ENCODE measurements around the gene SMIM26. TPM values are rescaled to one million over a fixed set of nuclear protein-coding genes. Genes with fewer than 3 reads are reported as not detected.
"Not testable (repeated sequence)": the region's sequence is repeated elsewhere in the genome, so short reads cannot be mapped to it uniquely, and the experiment has no call there.

Gene SMIM26, protein sequence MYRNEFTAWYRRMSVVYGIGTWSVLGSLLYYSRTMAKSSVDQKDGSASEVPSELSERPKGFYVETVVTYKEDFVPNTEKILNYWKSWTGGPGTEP
- total RNA-seq = 100 to 1,000 TPM in 6 of 9 donors, 10 to 100 TPM in 3; 80.1 to 224 (median 103) TPM
- 100 to 1,000 TPM; 190 to 274 TPM for polyA plus RNA-seq
- long read RNA-seq, donor 1, transcript SMIM26-202 (2 exons, 575 nt) = major isoform, 50 of 68 reads
- long read RNA-seq, donor 1, transcript SMIM26-201 (2 exons, 505 nt) = minor isoform, 18 of 68 reads
- long read RNA-seq, donor 1, partial matches to known transcripts = 0 of 68 reads
- long read RNA-seq, donor 1, other reads (novel, unspliced or antisense) = 0 of 68 reads
- long read RNA-seq, donor 2, transcript SMIM26-202 (2 exons, 575 nt) = major isoform, 24 of 31 reads
- long read RNA-seq, donor 2, transcript SMIM26-201 (2 exons, 505 nt) = minor isoform, 6 of 31 reads
- long read RNA-seq, donor 2, partial matches to known transcripts = 0 of 31 reads
- long read RNA-seq, donor 2, other reads (novel, unspliced or antisense) = 0 of 31 reads
- long read RNA-seq, donor 3, transcript SMIM26-202 (2 exons, 575 nt) = major isoform, 39 of 50 reads
- long read RNA-seq, donor 3, transcript SMIM26-201 (2 exons, 505 nt) = minor isoform, 11 of 50 reads
- long read RNA-seq, donor 3, partial matches to known transcripts = 0 of 50 reads
- long read RNA-seq, donor 3, other reads (novel, unspliced or antisense) = 0 of 50 reads

GRCh38 chr20:18566892-18567738, at the start of gene SMIM26:
Gene SMIM26 (plus strand): TSS chr20:18567432. CDS start chr20:18567479, 47 bp downstream.
- peak; percentile 98 to 100 (median 100) for ATAC-seq
- H3K36me3 ChIP-seq = peaks cover 0 to 39% (median 21%) of the 10 kb centered on the region in 9 donors
- H3K4me3 ChIP-seq = peak within 1 kb of the TSS; percentile 64 to 83 (median 74)
- peaks cover 0 to 31% (median 6%) of the 10 kb centered on the region in 12 donors for H3K4me1 ChIP-seq
- peak in 1 of 2 donors; percentile 60 for TF ChIP-seq POLR2A (IDR thresholded peaks at IDR 0.05)
- no peak for TF ChIP-seq CTCF (IDR thresholded peaks at IDR 0.05)
- H3K27ac ChIP-seq = peak within 1 kb of the TSS; percentile 63 to 93 (median 83)
- peak; percentile 92 to 97 (median 96) for DNase-seq
- H3K27me3 ChIP-seq = no peaks in the 10 kb centered on the region
- H3K9me3 ChIP-seq = no peaks in the 10 kb centered on the region
- intact Hi-C loops (cut with DNase I) = loop anchor here in 5 of 10 donors (1.0 to 10.0 kb wide), 6 partner anchors 20 to 1868 kb away; partner anchors contain the start of genes SEC23B (in 3 of the 5), DZANK1 (in 1 of the 5) and POLR3F (in 1 of the 5)
- WGBS, 4 donors = 0 to 2% (median 0%) methylated on average over 35 to 51 of the region's 51 CpGs

- H3K36me3 ChIP-seq = peaks cover 0 to 55% (median 47%) of the 10 kb centered on the region in 9 donors
- 92 to 96% (median 95%) methylated on average over 9 of the region's 9 CpGs for WGBS, 4 donors
Observed at GRCh38 chr20:18522066-18522465, 45.2 kb upstream of the SMIM26 start.

DNA sequence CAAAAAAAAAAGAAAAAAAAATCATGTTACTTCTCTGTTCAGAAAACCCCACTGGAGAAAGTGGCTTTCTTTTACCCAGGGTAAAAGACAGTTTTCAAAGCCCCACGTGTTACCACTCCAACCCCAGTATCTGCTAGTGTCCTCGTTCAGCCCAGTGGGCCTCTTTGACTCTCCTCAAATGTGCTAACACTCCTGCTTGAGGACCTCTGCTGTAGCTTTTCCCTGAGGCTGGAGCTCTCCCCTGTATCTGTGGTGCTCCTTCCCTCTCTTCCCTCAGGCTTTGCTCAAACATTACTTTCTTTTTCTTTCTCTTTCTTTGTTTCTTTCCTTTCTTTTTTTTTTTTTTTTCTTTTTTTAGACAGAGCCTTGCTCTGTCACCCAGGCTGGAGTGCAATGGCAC, 44.2 kb upstream of the SMIM26 start:
- H3K27ac ChIP-seq = no peak overlapping the region
- intact Hi-C loops (cut with DNase I) = no loop called here

More at GRCh38 chr20:18522066-18522465, 45.2 kb upstream of the SMIM26 start:
- intact Hi-C loops (cut with DNase I); H3K27ac ChIP-seq; H3K9me3 ChIP-seq; H3K4me1 ChIP-seq; H3K27me3 ChIP-seq; ATAC-seq; H3K4me3 ChIP-seq; DNase-seq: not testable (repeated sequence)

More for the DNA sequence above, 44.2 kb upstream of the SMIM26 start:
- no peaks in the 10 kb centered on the region for H3K9me3 ChIP-seq
- 89 to 93% (median 91%) methylated on average over 2 of the region's 2 CpGs for WGBS, 4 donors
- TF ChIP-seq CTCF (IDR thresholded peaks at IDR 0.05) (no peak), POLR2A (IDR thresholded peaks at IDR 0.05) (no peak)
- no peaks in the 10 kb centered on the region for H3K4me1 ChIP-seq
- peaks cover 0 to 61% (median 52%) of the 10 kb centered on the region in 9 donors for H3K36me3 ChIP-seq
- H3K27me3 ChIP-seq = no peaks in the 10 kb centered on the region
- no peak for DNase-seq
- no peak for ATAC-seq
- no peak overlapping the region for H3K4me3 ChIP-seq
